ENCODE measurements around the gene TPMT.
A peak's percentile ranks its signal among the peaks of the same experiment; 100 is the strongest.
"Not testable (repeated sequence)": the region's sequence is repeated elsewhere in the genome, so short reads cannot be mapped to it uniquely, and the experiment has no call there.

Gene TPMT

DNA sequence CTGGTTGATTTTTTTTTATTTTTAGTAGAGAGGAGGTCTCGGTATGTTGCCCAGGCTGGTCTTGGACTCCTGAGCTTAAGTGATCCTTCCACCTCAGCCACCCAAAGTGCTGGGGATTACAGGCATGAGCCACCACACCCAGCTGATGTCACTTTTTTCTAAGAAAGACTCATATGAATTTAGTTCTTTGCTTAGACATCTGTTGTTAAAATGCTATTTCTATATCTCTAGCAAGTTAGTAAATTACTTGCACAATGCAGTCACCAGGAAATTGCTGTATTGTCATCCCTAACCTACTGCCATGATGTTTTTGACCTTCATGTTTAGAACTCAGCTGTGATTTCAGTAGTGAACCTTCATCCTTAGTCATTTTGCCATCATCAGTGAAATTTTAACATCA, 6.0 kb upstream of the TPMT start:
- Histone ChIP-seq H3K27me3 (ENCODE audit: control insufficient read depth in 1 of 2, insufficient read depth in 2 of 2, low read length in 2 of 2) (no peaks in the 10 kb centered on the region), H3K27ac (ENCODE audit: low read depth, low read length) (no peak overlapping the region), H3K36me3 (ENCODE audit: control insufficient read depth in 1 of 2, insufficient read depth in 2 of 2, low read length in 2 of 2) (peaks cover 18 to 34% of the 10 kb centered on the region in 2 donors), H3K4me1 (ENCODE audit: control insufficient read depth in 1 of 2, insufficient read depth in 2 of 2, low read length in 2 of 2) (peaks cover 10 to 13% of the 10 kb centered on the region in 2 donors), H3K9ac (ENCODE audit: low read depth in 1 of 2, low read length in 2 of 2) (no peak overlapping the region), H3K4me3 (ENCODE audit: low read depth in 1 of 2, low read length in 2 of 2) (no peak overlapping the region), H3K9me3 (ENCODE audit: control insufficient read depth in 1 of 2, low read length in 2 of 2) (no peaks in the 10 kb centered on the region)

DNA sequence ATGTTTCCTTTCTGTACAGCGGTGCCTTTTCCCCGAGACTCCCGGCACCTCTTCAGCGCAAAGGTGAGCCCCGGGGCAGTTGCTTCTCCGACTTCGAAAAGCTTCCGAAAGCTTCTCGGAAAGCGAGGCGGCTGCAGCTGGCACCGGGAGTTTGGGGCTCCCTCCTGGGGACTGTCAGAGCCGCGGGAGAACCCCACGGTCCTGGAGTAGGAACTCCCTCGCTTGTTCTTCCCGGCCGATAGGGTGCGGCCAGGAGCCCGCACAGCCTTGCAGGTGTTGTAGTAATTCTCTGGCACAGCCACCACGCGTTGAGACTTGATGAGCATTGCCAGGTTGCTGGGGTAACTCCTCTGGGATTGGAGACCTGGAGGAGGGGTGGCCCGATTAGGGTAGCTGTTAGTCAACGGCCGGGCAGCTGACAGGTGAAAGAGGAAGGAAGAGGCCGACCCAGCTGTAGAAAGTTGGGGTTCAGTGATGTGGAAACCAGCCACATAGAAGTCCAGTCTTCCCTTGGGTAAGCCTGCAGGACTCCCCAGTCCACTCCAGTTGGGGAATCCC, 1.1 kb upstream of the TPMT start:
- peak overlapping the region; percentile 89 to 93 for H3K4me3 ChIP-seq (ENCODE audit: low read depth in 1 of 2, low read length in 2 of 2)
- peak overlapping the region; percentile 87 to 89 for H3K9ac ChIP-seq (ENCODE audit: low read depth in 1 of 2, low read length in 2 of 2)
- H3K36me3 ChIP-seq (ENCODE audit: control insufficient read depth in 1 of 2, insufficient read depth in 2 of 2, low read length in 2 of 2): peaks cover 2 to 5% of the 10 kb centered on the region in 2 donors
- H3K27ac ChIP-seq (ENCODE audit: low read depth, low read length): peak overlapping the region; percentile 94
- H3K9me3 ChIP-seq (ENCODE audit: control insufficient read depth in 1 of 2, low read length in 2 of 2): no peaks in the 10 kb centered on the region
- H3K27me3 ChIP-seq (ENCODE audit: control insufficient read depth in 1 of 2, insufficient read depth in 2 of 2, low read length in 2 of 2): no peaks in the 10 kb centered on the region
- peaks cover 29 to 36% of the 10 kb centered on the region in 2 donors for H3K4me1 ChIP-seq (ENCODE audit: control insufficient read depth in 1 of 2, insufficient read depth in 2 of 2, low read length in 2 of 2)

GRCh38 chr6:18155150-18155863, 430 bp upstream of the TPMT start, which contains the start of gene KDM1B:
TSS of gene KDM1B (plus strand) at chr6:18155422. CDS start at chr6:18159896, 4,474 bp downstream.
- Histone ChIP-seq H3K4me3 (ENCODE audit: low read depth in 1 of 2, low read length in 2 of 2) (peak within 1 kb of the TSS; percentile 94), H3K27ac (ENCODE audit: low read depth, low read length) (peak within 1 kb of the TSS; percentile 94), H3K9ac (ENCODE audit: low read depth in 1 of 2, low read length in 2 of 2) (peak within 1 kb of the TSS; percentile 92 to 95), H3K9me3 (ENCODE audit: control insufficient read depth in 1 of 2, low read length in 2 of 2) (no peaks in the 10 kb centered on the region), H3K4me1 (ENCODE audit: control insufficient read depth in 1 of 2, insufficient read depth in 2 of 2, low read length in 2 of 2) (peaks cover 29 to 36% of the 10 kb centered on the region in 2 donors), H3K36me3 (ENCODE audit: control insufficient read depth in 1 of 2, insufficient read depth in 2 of 2, low read length in 2 of 2) (peaks cover 0 to 4% of the 10 kb centered on the region in 2 donors), H3K27me3 (ENCODE audit: control insufficient read depth in 1 of 2, insufficient read depth in 2 of 2, low read length in 2 of 2) (no peaks in the 10 kb centered on the region)

- Histone ChIP-seq H3K27ac (ENCODE audit: low read depth, low read length) (no peak overlapping the region), H3K4me3 (ENCODE audit: low read depth in 1 of 2, low read length in 2 of 2) (peak overlapping the region; percentile 94), H3K27me3 (ENCODE audit: control insufficient read depth in 1 of 2, insufficient read depth in 2 of 2, low read length in 2 of 2) (no peaks in the 10 kb centered on the region), H3K9ac (ENCODE audit: low read depth in 1 of 2, low read length in 2 of 2) (peak overlapping the region; percentile 11 to 95), H3K9me3 (ENCODE audit: control insufficient read depth in 1 of 2, low read length in 2 of 2) (no peaks in the 10 kb centered on the region), H3K4me1 (ENCODE audit: control insufficient read depth in 1 of 2, insufficient read depth in 2 of 2, low read length in 2 of 2) (peaks cover 34 to 51% of the 10 kb centered on the region in 2 donors), H3K36me3 (ENCODE audit: control insufficient read depth in 1 of 2, insufficient read depth in 2 of 2, low read length in 2 of 2) (peaks cover 4 to 8% of the 10 kb centered on the region in 2 donors)
These were observed 1.6 kb downstream of the TPMT start for GRCh38 chr6:18153311-18153703.

GRCh38 chr6:18151801-18152200, 3.1 kb downstream of the TPMT start:
- Histone ChIP-seq H3K36me3 (ENCODE audit: control insufficient read depth in 1 of 2, insufficient read depth in 2 of 2, low read length in 2 of 2) (peaks cover 5 to 15% of the 10 kb centered on the region in 2 donors), H3K9ac (ENCODE audit: low read depth in 1 of 2, low read length in 2 of 2) (no peak overlapping the region), H3K9me3 (ENCODE audit: control insufficient read depth in 1 of 2, low read length in 2 of 2) (no peaks in the 10 kb centered on the region), H3K4me3 (ENCODE audit: low read depth in 1 of 2, low read length in 2 of 2) (no peak overlapping the region), H3K4me1 (ENCODE audit: control insufficient read depth in 1 of 2, insufficient read depth in 2 of 2, low read length in 2 of 2) (peaks cover 35 to 57% of the 10 kb centered on the region in 2 donors), H3K27ac (ENCODE audit: low read depth, low read length) (no peak overlapping the region), H3K27me3 (ENCODE audit: control insufficient read depth in 1 of 2, insufficient read depth in 2 of 2, low read length in 2 of 2) (no peaks in the 10 kb centered on the region)

GRCh38 chr6:18151391-18151790, 3.5 kb downstream of the TPMT start:
- not testable (repeated sequence) for H3K9ac ChIP-seq (ENCODE audit: low read depth in 1 of 2, low read length in 2 of 2); H3K27ac ChIP-seq (ENCODE audit: low read depth, low read length); H3K4me3 ChIP-seq (ENCODE audit: low read depth in 1 of 2, low read length in 2 of 2); H3K9me3 ChIP-seq (ENCODE audit: control insufficient read depth in 1 of 2, low read length in 2 of 2); H3K27me3 ChIP-seq (ENCODE audit: control insufficient read depth in 1 of 2, insufficient read depth in 2 of 2, low read length in 2 of 2)
- Histone ChIP-seq H3K4me1 (ENCODE audit: control insufficient read depth in 1 of 2, insufficient read depth in 2 of 2, low read length in 2 of 2) (peaks cover 31 to 52% of the 10 kb centered on the region in 2 donors), H3K36me3 (ENCODE audit: control insufficient read depth in 1 of 2, insufficient read depth in 2 of 2, low read length in 2 of 2) (peaks cover 5 to 15% of the 10 kb centered on the region in 2 donors)

DNA sequence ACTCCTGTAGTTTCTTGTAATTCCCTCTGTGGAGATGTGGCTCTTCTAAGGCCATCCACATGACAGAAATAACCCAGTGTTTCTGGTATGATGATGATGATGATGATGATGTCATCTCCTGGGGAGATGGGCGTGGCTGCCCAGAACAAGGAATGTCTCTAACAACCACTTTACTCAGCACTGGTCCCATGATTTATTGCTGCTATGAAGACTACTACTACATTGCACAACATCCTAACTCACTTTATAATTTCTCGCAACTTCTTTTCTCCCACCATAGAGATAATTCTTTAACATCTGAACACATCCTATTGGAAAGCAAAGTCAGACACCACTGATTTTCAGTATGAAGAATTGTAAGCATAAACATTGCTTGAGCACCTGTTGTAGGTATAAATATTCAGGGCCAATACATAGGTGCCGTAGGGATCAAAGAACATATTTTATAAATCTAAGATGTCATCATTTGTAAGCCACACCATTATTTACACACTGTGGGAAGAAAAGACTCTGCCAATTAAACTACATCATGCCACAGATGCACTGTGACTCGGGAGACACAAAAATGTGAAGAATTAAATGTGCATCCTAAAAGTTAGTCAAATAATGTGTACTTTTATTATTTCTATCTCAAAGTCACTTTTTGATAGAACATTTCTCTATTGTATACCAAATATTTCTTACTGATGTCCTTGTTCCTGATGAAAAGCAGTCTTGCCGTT, 6.4 kb downstream of the TPMT start:
- Histone ChIP-seq H3K9ac (ENCODE audit: low read depth in 1 of 2, low read length in 2 of 2) (no peak overlapping the region), H3K4me3 (ENCODE audit: low read depth in 1 of 2, low read length in 2 of 2) (no peak overlapping the region), H3K9me3 (ENCODE audit: control insufficient read depth in 1 of 2, low read length in 2 of 2) (no peaks in the 10 kb centered on the region), H3K27ac (ENCODE audit: low read depth, low read length) (no peak overlapping the region), H3K36me3 (ENCODE audit: control insufficient read depth in 1 of 2, insufficient read depth in 2 of 2, low read length in 2 of 2) (peaks cover 11 to 24% of the 10 kb centered on the region in 2 donors), H3K4me1 (ENCODE audit: control insufficient read depth in 1 of 2, insufficient read depth in 2 of 2, low read length in 2 of 2) (peaks cover 17 to 40% of the 10 kb centered on the region in 2 donors), H3K27me3 (ENCODE audit: control insufficient read depth in 1 of 2, insufficient read depth in 2 of 2, low read length in 2 of 2) (no peaks in the 10 kb centered on the region)

GRCh38 chr6:18147616-18148015, 7.3 kb downstream of the TPMT start:
- Histone ChIP-seq H3K36me3 (ENCODE audit: control insufficient read depth in 1 of 2, insufficient read depth in 2 of 2, low read length in 2 of 2) (peaks cover 15 to 31% of the 10 kb centered on the region in 2 donors), H3K27me3 (ENCODE audit: control insufficient read depth in 1 of 2, insufficient read depth in 2 of 2, low read length in 2 of 2) (no peaks in the 10 kb centered on the region), H3K27ac (ENCODE audit: low read depth, low read length) (no peak overlapping the region), H3K9ac (ENCODE audit: low read depth in 1 of 2, low read length in 2 of 2) (no peak overlapping the region), H3K4me1 (ENCODE audit: control insufficient read depth in 1 of 2, insufficient read depth in 2 of 2, low read length in 2 of 2) (peaks cover 9 to 33% of the 10 kb centered on the region in 2 donors), H3K9me3 (ENCODE audit: control insufficient read depth in 1 of 2, low read length in 2 of 2) (no peaks in the 10 kb centered on the region), H3K4me3 (ENCODE audit: low read depth in 1 of 2, low read length in 2 of 2) (no peak overlapping the region)

DNA sequence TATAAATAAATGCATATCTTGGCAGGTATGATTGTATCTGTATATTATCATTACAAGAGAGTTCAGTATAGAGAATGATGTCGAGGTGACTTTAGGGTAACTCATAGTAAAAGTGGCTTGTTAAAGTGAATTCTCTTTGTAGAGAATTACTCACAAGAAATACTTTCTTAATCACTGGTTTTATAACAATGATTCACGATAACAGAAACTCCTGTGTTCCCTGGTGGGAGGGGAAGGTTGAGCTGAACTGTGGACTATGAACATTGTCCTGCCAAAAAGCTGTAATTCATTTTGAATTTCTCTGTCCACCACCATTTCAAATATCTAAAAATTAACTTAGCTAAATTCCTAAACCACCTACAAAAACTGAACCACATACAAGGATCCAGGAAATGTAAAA, 7.7 kb downstream of the TPMT start:
- H3K27ac ChIP-seq (ENCODE audit: low read depth, low read length): no peak overlapping the region
- H3K27me3 ChIP-seq (ENCODE audit: control insufficient read depth in 1 of 2, insufficient read depth in 2 of 2, low read length in 2 of 2): no peaks in the 10 kb centered on the region
- H3K9ac ChIP-seq (ENCODE audit: low read depth in 1 of 2, low read length in 2 of 2): no peak overlapping the region
- H3K36me3 ChIP-seq (ENCODE audit: control insufficient read depth in 1 of 2, insufficient read depth in 2 of 2, low read length in 2 of 2): peaks cover 15 to 35% of the 10 kb centered on the region in 2 donors
- H3K4me3 ChIP-seq (ENCODE audit: low read depth in 1 of 2, low read length in 2 of 2): peak overlapping the region in 1 of 2 donors; percentile 7
- no peaks in the 10 kb centered on the region for H3K9me3 ChIP-seq (ENCODE audit: control insufficient read depth in 1 of 2, low read length in 2 of 2)
- peaks cover 8 to 28% of the 10 kb centered on the region in 2 donors for H3K4me1 ChIP-seq (ENCODE audit: control insufficient read depth in 1 of 2, insufficient read depth in 2 of 2, low read length in 2 of 2)

GRCh38 chr6:18142591-18142861, 12.4 kb downstream of the TPMT start:
- Histone ChIP-seq H3K36me3 (ENCODE audit: control insufficient read depth in 1 of 2, insufficient read depth in 2 of 2, low read length in 2 of 2) (peaks cover 18 to 54% of the 10 kb centered on the region in 2 donors), H3K27me3 (ENCODE audit: control insufficient read depth in 1 of 2, insufficient read depth in 2 of 2, low read length in 2 of 2) (no peaks in the 10 kb centered on the region)

More at GRCh38 chr6:18142591-18142861, 12.4 kb downstream of the TPMT start:
- Histone ChIP-seq H3K9ac (ENCODE audit: low read depth in 1 of 2, low read length in 2 of 2) (no peak overlapping the region), H3K9me3 (ENCODE audit: control insufficient read depth in 1 of 2, low read length in 2 of 2) (no peaks in the 10 kb centered on the region), H3K27ac (ENCODE audit: low read depth, low read length) (no peak overlapping the region), H3K4me3 (ENCODE audit: low read depth in 1 of 2, low read length in 2 of 2) (no peak overlapping the region), H3K4me1 (ENCODE audit: control insufficient read depth in 1 of 2, insufficient read depth in 2 of 2, low read length in 2 of 2) (peaks cover 3 to 9% of the 10 kb centered on the region in 2 donors)
